NCI-H2196 (cell line): ENCODE data around the gene DDX25.

Experiments used
- DNase-seq: peaks from one replicate; lab custom pipeline; 2025; ENCODE audit not compliant: unreplicated experiment; lab: John Stamatoyannopoulos, UW

The DDX25 gene

GRCh38 chr11:125968354-125968753 lies 64.0 kb downstream of the DDX25 start:
- no peak for DNase-seq

- no peak for DNase-seq
Measured at GRCh38 chr11:125971618-125972017, 67.3 kb downstream of the DDX25 start.

GRCh38 chr11:125974284-125974683 lies 70.0 kb downstream of the DDX25 start:
- DNase-seq, result no peak

- DNase-seq, result no peak
Measured at GRCh38 chr11:125975634-125976033, 71.3 kb downstream of the DDX25 start.

- no peak for DNase-seq
Measured at GRCh38 chr11:125976156-125976555, 71.8 kb downstream of the DDX25 start.

DNA sequence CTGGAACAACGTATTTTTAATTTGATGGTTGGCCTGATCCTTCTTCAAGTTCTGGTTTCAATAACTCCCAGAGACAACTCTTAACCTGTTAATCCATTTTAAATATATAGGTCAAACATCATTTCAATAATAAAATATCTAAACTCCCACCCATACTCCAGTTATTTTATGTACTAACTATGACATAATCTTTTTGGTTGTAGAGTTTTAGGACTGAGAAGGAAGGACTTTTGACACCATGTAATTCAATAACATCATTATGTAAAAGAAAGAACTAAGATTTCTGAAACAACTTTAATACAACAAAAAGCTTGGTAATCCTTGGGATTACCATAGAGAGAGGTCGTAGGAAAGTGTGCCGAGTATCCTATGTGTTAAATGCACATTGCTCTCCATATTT lies 73.0 kb downstream of the DDX25 start:
- no peak for DNase-seq

DNA sequence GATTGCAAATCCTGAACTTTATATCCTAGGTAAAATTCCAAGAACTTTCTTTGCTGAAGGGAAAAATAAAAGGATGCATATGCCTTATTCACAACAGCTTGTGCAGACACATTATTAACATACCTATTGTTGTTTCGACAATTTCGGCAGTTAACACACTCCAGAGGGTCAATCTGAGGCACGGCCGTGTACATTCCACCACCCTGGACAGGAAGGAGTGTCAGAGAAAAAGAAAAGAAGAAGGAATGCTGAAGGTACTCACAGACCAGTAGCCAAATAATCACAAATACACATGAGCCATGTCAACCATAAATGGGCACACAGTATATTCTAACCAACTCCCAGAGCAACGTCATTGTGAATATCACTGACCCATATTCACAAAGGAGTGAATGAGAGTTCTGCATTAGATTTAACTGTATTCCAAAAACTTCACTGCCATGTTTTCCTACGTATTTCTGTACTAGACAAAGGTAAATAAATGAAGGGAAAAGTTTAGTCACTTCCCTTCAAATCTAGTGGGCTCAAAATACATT lies 73.9 kb downstream of the DDX25 start:
- DNase-seq, result no peak
